Peyer's patch (tissue), 4 donors: ENCODE measurements around the gene ARHGEF4.

Experiments
- POLR2A ChIP-seq, 2 donors: fragments of 450-650 bp; IDR thresholded peaks; one replicate each; pipeline ENCODE4 v1.5.1; 2017; ENCODE audit warnings: antibody characterized with exemption in 2 of 2, mild to moderate bottlenecking in 2 of 2, moderate library complexity in 2 of 2
- TF ChIP-seq, protein P1 (sequence below), 6 experiments: fragments of 450-650 bp in 4 of 6; fragments of 200-600 bp in 2 of 6; sonication (generic) in 1 of 6; IDR thresholded peaks; one replicate each; pipeline ENCODE4 v1.5.1; 2017 to 2019; ENCODE audit warnings: antibody characterized with exemption in 6 of 6, mild to moderate bottlenecking in 3 of 6, moderate library complexity in 1 of 6

- TF ChIP-seq, protein P1, sequence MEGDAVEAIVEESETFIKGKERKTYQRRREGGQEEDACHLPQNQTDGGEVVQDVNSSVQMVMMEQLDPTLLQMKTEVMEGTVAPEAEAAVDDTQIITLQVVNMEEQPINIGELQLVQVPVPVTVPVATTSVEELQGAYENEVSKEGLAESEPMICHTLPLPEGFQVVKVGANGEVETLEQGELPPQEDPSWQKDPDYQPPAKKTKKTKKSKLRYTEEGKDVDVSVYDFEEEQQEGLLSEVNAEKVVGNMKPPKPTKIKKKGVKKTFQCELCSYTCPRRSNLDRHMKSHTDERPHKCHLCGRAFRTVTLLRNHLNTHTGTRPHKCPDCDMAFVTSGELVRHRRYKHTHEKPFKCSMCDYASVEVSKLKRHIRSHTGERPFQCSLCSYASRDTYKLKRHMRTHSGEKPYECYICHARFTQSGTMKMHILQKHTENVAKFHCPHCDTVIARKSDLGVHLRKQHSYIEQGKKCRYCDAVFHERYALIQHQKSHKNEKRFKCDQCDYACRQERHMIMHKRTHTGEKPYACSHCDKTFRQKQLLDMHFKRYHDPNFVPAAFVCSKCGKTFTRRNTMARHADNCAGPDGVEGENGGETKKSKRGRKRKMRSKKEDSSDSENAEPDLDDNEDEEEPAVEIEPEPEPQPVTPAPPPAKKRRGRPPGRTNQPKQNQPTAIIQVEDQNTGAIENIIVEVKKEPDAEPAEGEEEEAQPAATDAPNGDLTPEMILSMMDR (IDR thresholded peaks at IDR 0.05) = no peak
- no peak for TF ChIP-seq POLR2A (IDR thresholded peaks at IDR 0.05)
Measured at GRCh38 chr2:130985831-130986649, 149.3 kb downstream of the ARHGEF4 start.
